Activated CD4-positive, CD25-positive, alpha-beta regulatory T cell treated with anti-CD3 and anti-CD28 coated beads, Interleukin-2, amount 50 U/mL, for 72 hours (primary cell): Measurements from ENCODE around the gene GPRC5A.

Experiments used
- DNase-seq: peaks from one replicate; pipeline ENCODE4 v3.0.0; 2021

The GPRC5A gene

DNA sequence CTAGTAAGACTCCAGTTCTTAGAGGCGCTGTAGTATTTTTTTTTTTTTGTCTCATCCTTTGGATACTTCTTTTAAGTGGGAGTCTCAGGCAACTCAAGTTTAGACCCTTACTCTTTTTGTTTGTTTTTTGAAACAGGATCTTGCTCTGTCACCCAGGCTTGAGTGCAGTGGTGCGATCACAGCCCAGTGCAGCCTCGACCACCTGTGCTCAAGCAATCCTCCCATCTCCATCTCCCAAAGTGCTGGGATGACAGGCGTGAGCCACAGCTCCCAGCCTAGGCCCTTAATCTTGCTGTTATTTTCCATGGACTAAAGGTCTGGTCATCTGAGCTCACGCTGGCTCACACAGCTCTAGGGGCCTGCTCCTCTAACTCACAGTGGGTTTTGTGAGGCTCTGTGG is 21.3 kb downstream of the GPRC5A start:
- no peak for DNase-seq

DNA sequence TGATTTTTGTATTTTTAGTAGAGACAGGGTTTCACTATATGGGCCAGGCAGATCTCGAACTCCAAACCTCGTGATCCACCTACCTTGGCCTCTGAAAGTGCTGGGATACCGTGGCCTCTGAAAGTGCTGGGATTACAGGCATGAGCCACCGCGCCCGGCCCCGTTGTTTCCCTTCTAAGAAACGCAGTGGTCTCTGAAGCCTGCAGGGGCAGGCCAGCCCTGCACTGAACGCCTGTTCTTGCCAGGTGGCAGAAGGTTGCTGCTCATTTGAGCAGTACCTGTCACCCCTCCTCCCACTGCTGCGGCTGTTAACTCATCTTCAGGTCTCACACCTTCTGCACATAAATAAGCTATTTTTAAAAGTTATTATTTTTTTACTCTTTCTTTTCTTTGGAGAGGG is 24.3 kb downstream of the GPRC5A start:
- no peak for DNase-seq

GRCh38 chr12:12916135-12916944 is 25.0 kb downstream of the GPRC5A start:
- DNase-seq, result peak; percentile 82

- DNase-seq, result no peak
These were observed 26.2 kb downstream of the GPRC5A start for GRCh38 chr12:12917517-12917916.

GRCh38 chr12:12918781-12919389 is 27.5 kb downstream of the GPRC5A start:
- no peak for DNase-seq

- DNase-seq, result no peak
These were observed 28.5 kb downstream of the GPRC5A start for GRCh38 chr12:12919666-12920435.

- DNase-seq, result no peak
These were observed 30.8 kb downstream of the GPRC5A start for GRCh38 chr12:12922191-12922616.

DNA sequence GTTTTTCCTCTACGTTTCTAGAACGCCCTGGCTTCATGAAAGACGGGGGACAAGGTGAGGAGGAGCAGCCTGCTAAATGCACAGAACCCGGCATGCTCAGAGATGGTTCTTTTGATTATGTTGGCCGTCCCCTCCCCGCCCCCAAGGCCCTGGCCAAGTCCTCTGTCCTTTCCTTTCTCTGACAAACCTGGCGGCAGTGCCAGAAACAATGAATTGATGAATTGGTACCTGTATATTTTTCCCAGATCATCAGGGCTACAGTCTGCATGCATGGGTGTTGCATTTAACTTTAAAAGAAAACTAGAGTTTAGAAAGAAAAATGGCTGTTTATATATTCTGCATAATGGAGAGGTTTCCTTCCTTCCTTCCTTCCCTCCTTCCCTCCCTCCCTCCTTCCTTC is 31.6 kb downstream of the GPRC5A start:
- no peak for DNase-seq

- DNase-seq, result no peak
These were observed 32.8 kb downstream of the GPRC5A start for GRCh38 chr12:12924169-12924568.

DNA sequence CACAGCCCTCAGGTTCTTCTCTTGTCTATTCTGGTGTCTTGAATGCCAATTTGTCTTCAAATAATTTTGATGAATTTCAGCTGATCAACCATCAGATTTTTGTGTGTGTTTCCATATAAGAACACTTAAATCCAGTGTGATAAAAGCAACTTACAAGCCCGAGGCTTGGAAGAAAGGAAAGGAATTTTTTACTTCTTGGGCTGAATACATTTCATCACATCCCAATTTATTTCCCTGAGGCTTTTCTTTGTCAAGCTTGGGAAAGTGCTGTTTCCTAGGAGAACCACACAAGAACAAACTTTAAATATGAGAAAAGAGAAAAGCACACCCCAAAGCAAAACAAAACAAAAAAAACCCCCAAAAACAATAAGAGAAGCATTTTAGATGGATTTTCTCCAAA is 34.0 kb downstream of the GPRC5A start:
- no peak for DNase-seq

GRCh38 chr12:12926571-12927071 is 35.3 kb downstream of the GPRC5A start:
- no peak for DNase-seq

DNA sequence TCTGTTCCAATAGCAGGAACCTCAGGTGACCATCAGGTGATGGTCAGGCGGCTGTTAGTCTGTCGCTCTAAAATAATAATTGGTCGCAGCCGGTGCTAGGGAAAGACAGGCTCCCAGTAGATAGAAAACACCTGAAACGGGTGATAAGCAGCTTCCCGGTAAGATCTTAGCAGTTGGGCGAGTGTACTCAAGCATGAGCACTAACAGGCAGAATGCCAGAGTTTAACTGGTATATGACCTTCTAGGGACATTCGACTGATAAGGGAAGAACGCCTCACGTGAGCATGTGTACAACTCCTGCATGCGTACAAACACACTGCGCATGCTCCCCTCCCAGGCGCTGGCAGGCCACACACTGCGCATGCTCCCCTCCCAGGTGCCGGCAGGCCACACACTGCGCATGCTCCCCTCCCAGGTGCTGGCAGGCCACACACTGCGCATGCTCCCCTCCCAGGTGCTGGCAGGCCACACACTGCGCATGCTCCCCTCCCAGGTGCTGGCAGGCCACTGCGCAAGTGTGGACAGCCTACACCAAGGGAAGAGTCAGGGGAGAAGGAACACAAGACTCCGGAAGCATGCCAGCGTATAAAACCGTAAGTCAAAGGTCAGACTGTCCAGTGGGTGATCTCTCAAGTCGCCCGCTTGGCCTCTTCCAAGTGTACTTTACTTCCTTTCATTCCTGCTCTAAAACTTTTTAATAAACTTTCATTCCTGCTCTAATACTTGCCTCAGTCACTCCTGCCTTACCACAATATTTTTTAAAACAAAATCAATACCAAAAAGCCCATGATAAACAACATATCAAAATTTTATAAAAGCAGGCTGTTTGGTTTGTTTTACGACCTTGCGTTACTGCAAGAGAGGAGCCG is 36.1 kb downstream of the GPRC5A start:
- peak; percentile 49 for DNase-seq

GRCh38 chr12:12929696-12930095 is 38.3 kb downstream of the GPRC5A start:
- no peak for DNase-seq

GRCh38 chr12:12930633-12931219 is 39.4 kb downstream of the GPRC5A start:
- no peak for DNase-seq

- no peak for DNase-seq
These were observed 42.4 kb downstream of the GPRC5A start for GRCh38 chr12:12933742-12934141.

- no peak for DNase-seq
These were observed 43.2 kb downstream of the GPRC5A start for GRCh38 chr12:12934556-12934955.

- no peak for DNase-seq
These were observed 45.7 kb downstream of the GPRC5A start for GRCh38 chr12:12936983-12937491.

DNA sequence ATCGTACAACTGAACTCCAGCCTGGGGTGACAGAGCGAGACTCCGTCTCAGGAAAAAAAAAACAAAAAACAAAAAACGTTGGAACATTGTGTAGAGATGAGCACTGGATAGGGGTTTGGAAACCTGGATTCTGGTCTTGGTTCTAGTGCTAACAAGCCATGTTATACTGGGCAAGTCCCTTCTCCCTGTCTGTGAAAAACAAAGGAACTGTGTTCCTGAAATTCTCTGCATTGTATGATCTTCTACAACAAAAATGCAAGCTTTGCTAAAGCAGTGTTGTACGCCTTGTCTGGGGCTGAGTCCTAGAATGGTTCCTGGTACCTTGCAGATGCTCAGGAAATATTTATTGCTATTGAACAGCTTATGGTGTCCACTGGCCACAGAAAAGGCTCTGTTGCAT is 47.2 kb downstream of the GPRC5A start:
- no peak for DNase-seq

GRCh38 chr12:12939888-12940287 is 48.5 kb downstream of the GPRC5A start:
- no peak for DNase-seq

DNA sequence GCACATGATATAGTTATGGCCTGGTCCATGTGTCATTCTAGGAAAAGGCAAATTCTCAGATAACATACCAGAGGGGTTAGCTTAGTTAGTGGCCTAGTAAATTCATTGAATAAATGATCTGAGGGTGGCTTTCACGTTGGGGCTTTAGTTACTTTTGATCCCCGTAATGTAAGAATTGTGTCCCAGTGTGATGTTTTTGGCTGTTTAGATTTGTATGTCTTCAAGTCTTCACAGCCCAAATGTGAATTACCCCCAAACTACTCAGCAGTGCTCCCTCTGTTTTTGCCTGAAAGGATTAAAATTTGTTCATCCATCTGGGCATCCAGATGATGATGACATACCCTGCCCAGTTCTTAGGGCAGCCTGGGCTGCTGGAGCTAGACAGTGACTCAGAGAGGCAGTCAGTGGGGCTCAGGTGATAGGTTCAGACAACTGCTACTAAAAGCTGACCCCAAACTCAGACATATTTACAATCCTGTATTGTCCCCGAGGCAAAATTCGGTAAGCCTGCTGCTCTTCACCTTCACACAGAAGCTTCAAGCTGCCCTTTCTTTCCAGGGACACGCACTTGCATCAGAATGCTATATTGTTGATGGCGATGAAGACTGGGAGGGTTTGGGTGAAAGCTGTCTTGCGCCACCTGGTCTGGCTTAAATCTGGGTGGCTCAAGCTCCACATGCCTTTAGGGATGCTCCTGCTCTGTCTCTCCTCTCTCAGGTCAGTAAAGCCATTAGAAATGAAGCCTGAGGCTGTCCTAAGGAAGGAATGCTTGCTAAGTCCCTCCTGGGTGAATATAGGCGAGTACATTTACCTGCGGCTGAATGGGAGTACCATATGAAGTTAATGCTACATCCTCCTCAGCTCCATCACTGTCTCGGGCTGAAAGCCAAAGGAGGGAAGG is 50.3 kb downstream of the GPRC5A start:
- no peak for DNase-seq
